IMR-90 (cell line): ENCODE results near the gene FGF7. TPM values are rescaled to one million over a fixed set of nuclear protein-coding genes. Genes with fewer than 3 reads are reported as not detected.
A peak's percentile ranks its signal among the peaks of the same experiment; 100 is the strongest.

Experiments used
- ATAC-seq: fragments of 200-7000 bp; cut with Tn5 transposase; 2 replicates; pipeline ENCODE4 v1.9.1; 2020; ENCODE audit warnings: low read depth, mild to moderate bottlenecking, moderate library complexity
- BruUV-seq: library from RNA; stranded (reverse); fragments of 400-500 nt; replicated peaks from 2 replicates; lab custom pipeline; 2021; lab: Mats Ljungman, UMichigan
- CTCF ChIA-PET: fragments of 300-600 bp; formaldehyde crosslinking; extraction: SDS; loops from one replicate; lab custom pipeline; 2021; ENCODE audit warnings: antibody characterized with exemption; lab: Yijun Ruan, JAX
- POLR2A ChIA-PET: fragments of 300-600 bp; sonication (Branson Sonifier 250); formaldehyde crosslinking; loops from one replicate; lab custom pipeline; 2022; ENCODE audit warnings: antibody characterized with exemption; ENCODE audit not compliant: unreplicated experiment; lab: Charles Lee
- DNase-seq: peaks from one replicate; pipeline ENCODE4 v3.0.0; 2013
- H2AFZ ChIP-seq: replicated peaks from 2 replicates; pipeline ENCODE3; 2013; ENCODE audit warnings: low read length, mild to moderate bottlenecking; ENCODE audit not compliant: poor library complexity
- H2AK5ac ChIP-seq: 2 replicates; pipeline ENCODE4 v1.6.1; 2013; ENCODE audit warnings: low read depth, low read length, inconsistent platforms
- H2AK9ac ChIP-seq: replicated peaks from 2 replicates; pipeline ENCODE3; 2013; ENCODE audit warnings: mild to moderate bottlenecking, low read depth, low read length, moderate library complexity; ENCODE audit not compliant: poor library complexity
- H2BK120ac ChIP-seq: 2 replicates; pipeline ENCODE4 v1.6.1; 2013; ENCODE audit warnings: low read depth, low read length, inconsistent platforms
- H2BK15ac ChIP-seq: 3 replicates; pipeline ENCODE4 v1.6.1; 2013; ENCODE audit warnings: low read depth, low read length, inconsistent platforms
- H2BK20ac ChIP-seq: 2 replicates; pipeline ENCODE4 v1.6.1; 2013; ENCODE audit warnings: low read depth, mild to moderate bottlenecking, inconsistent platforms, low read length, moderate library complexity
- H2BK5ac ChIP-seq: 2 replicates; pipeline ENCODE4 v1.6.1; 2013; ENCODE audit warnings: mild to moderate bottlenecking, low read depth, low read length, inconsistent platforms; ENCODE audit not compliant: poor library complexity, severe bottlenecking
- H3K14ac ChIP-seq: replicated peaks from 2 replicates; pipeline ENCODE4 v1.6.1; 2013; ENCODE audit warnings: low read depth, low read length, inconsistent platforms
- H3K18ac ChIP-seq: 2 replicates; pipeline ENCODE4 v1.6.1; 2013; ENCODE audit warnings: low read depth, low read length, control low read depth
- H3K23ac ChIP-seq: 2 replicates; pipeline ENCODE4 v1.6.1; 2013; ENCODE audit warnings: low read depth, low read length, inconsistent platforms
- H3K27ac ChIP-seq: 2 replicates; pipeline ENCODE4 v1.5.1; 2013; ENCODE audit warnings: mild to moderate bottlenecking, control low read depth, low read length; ENCODE audit not compliant: insufficient read depth
- H3K27me3 ChIP-seq: 2 replicates; pipeline ENCODE4 v1.6.1; 2013; ENCODE audit warnings: low read length; ENCODE audit not compliant: control insufficient read depth, insufficient read depth
- H3K36me3 ChIP-seq: 2 replicates; pipeline ENCODE4 v1.6.1; 2013; ENCODE audit warnings: low read length, mixed read lengths; ENCODE audit not compliant: control insufficient read depth, insufficient read depth
- H3K4ac ChIP-seq: 2 replicates; pipeline ENCODE4 v1.6.1; 2013; ENCODE audit warnings: low read depth, low read length, inconsistent platforms
- H3K4me1 ChIP-seq: 2 replicates; pipeline ENCODE4 v1.6.1; 2013; ENCODE audit warnings: low read length, mixed read lengths; ENCODE audit not compliant: control insufficient read depth, insufficient read depth
- H3K4me2 ChIP-seq: 2 replicates; pipeline ENCODE4 v1.6.1; 2013; ENCODE audit warnings: low read depth, mild to moderate bottlenecking, control low read depth, low read length, moderate library complexity
- H3K4me3 ChIP-seq: 2 replicates; pipeline ENCODE4 v1.5.1; 2013; ENCODE audit warnings: low read depth, mild to moderate bottlenecking, control low read depth, low read length, moderate library complexity; ENCODE audit not compliant: insufficient read depth
- H3K56ac ChIP-seq: 2 replicates; pipeline ENCODE4 v1.6.1; 2013; ENCODE audit warnings: low read length, inconsistent platforms; ENCODE audit not compliant: insufficient read depth; ENCODE audit errors: extremely low read depth
- H3K79me1 ChIP-seq, 2 experiments: 2 replicates each; pipeline ENCODE4 v1.6.1; 2013; ENCODE audit warnings: low read length in 2 of 2, inconsistent platforms in 1 of 2, low read depth in 1 of 2
- H3K9ac ChIP-seq: 2 replicates; pipeline ENCODE4 v1.6.1; 2013; ENCODE audit warnings: low read depth, low read length, control low read depth
- H3K9me1 ChIP-seq: 2 replicates; pipeline ENCODE4 v1.6.1; 2013; ENCODE audit warnings: low read length, inconsistent platforms; ENCODE audit not compliant: insufficient read depth
- H3K9me3 ChIP-seq: 2 replicates; pipeline ENCODE4 v1.6.1; 2013; ENCODE audit warnings: low read length; ENCODE audit not compliant: control insufficient read depth, insufficient read depth
- H4K20me1 ChIP-seq: 2 replicates; pipeline ENCODE4 v1.6.1; 2013; ENCODE audit warnings: low read length, inconsistent platforms; ENCODE audit not compliant: insufficient read depth
- H4K5ac ChIP-seq: 2 replicates; pipeline ENCODE4 v1.6.1; 2013; ENCODE audit warnings: mild to moderate bottlenecking, low read depth, low read length, control low read depth
- H4K8ac ChIP-seq, 2 experiments: 2 replicates each; pipeline ENCODE4 v1.6.1; 2013; ENCODE audit warnings: low read depth in 2 of 2, low read length in 2 of 2, control low read depth in 1 of 2, inconsistent platforms in 1 of 2
- H4K91ac ChIP-seq: 2 replicates; pipeline ENCODE4 v1.6.1; 2013; ENCODE audit warnings: low read depth, low read length, inconsistent platforms; ENCODE audit not compliant: insufficient read depth
- CTCF ChIP-seq: conservative IDR thresholded peaks from 2 replicates; pipeline ENCODE4 v1.5.1; 2012; ENCODE audit warnings: mild to moderate bottlenecking, low read depth, low read length, improper control_type of control experiment
- POLR2A ChIP-seq: IDR thresholded peaks from 2 replicates; pipeline ENCODE4 v1.6.1; 2012; ENCODE audit warnings: mild to moderate bottlenecking, low read depth, low read length
- SMC3 ChIP-seq: fragments of 150-350 bp; IDR thresholded peaks from 2 replicates; pipeline ENCODE4 v1.6.1; 2016; ENCODE audit warnings: low read depth, mild to moderate bottlenecking, antibody characterized with exemption, low read length, moderate library complexity
- WGBS, 2 experiments: methylation state at CpG; one replicate each; pipeline versions ENCODE4 v1.1.5 to v1.1.7; 2013; ENCODE audit warnings: missing lambda C conversion rate in 2 of 2; ENCODE audit not compliant: insufficient read length in 1 of 2; ENCODE audit errors: extremely low coverage in 2 of 2; 5-methylcytosine and 5-hydroxymethylcytosine counted together
- dilution Hi-C: fragments of 300-500 bp; cut with HindIII; formaldehyde crosslinking; loops from one replicate; pipeline ENCODE4 v1.14.3; 2018; ENCODE audit warnings: low sequenced_read_pairs; ENCODE audit not compliant: unreplicated experiment
- in situ Hi-C: fragments of 300-500 bp; cut with MboI; formaldehyde crosslinking; loops from 3 replicates; pipeline ENCODE4 v1.14.3; 2019; ENCODE audit warnings: low sequenced_read_pairs, inconsistent platforms, mixed read lengths
- intact Hi-C: fragments of 100-400 bp; cut with micrococcal nuclease; formaldehyde crosslinking; loops from 2 replicates; pipeline ENCODE4 v1.10.0; 2022
- polyA plus RNA-seq, 3 experiments: library from polyadenylated mRNA; depleted of rRNA; stranded (reverse); fragments of >200 nt; gene quantifications; 2 replicates each; pipeline ENCODE4 v1.2.3, GENCODE V29; 2012; ENCODE audit warnings: low replicate concordance in 1 of 3
- total RNA-seq: library from RNA; depleted of rRNA; stranded (reverse); fragments of >200 nt; gene quantifications from 2 replicates; pipeline ENCODE4 v1.2.3, GENCODE V29; 2012

The FGF7 gene
- total and polyA plus RNA-seq, 2 of the 4 experiments (the other 2 are of a cell fraction) = 27.3 to 34.8 TPM

- H4K8ac ChIP-seq = no peak overlapping the region
- no peaks in the 10 kb centered on the region for H3K79me1 ChIP-seq
- no peak overlapping the region for H4K5ac ChIP-seq
- no peak for TF ChIP-seq POLR2A
- TF ChIP-seq CTCF = 0 out of 2 replicates have a peak, but pooled peaks have one; percentile 19
- TF ChIP-seq SMC3 = peak; percentile 8; the same call in 1 of the 2 replicates
- ChIA-PET CTCF (interaction anchor here (0.8 kb wide), 1 partner anchor 11 kb away, joined by 4 read pairs; no protein-coding TSS in a partner anchor), POLR2A (no interaction called here)
- H3K4ac ChIP-seq = no peak overlapping the region
- H4K20me1 ChIP-seq = no peaks in the 10 kb centered on the region
- ATAC-seq (no peak; the same call in none of the 2 replicates), DNase-seq (peak; percentile 33)
- H3K4me2 ChIP-seq = no peak overlapping the region
- H2BK5ac ChIP-seq = no peak overlapping the region
- no peaks in the 10 kb centered on the region for H3K4me1 ChIP-seq
- no peak overlapping the region for H3K18ac ChIP-seq
- H3K9me1 ChIP-seq = no peaks in the 10 kb centered on the region
- H2BK15ac ChIP-seq = no peak overlapping the region
- no peak overlapping the region for H3K4me3 ChIP-seq
- H3K27ac ChIP-seq = no peak overlapping the region
- H3K14ac ChIP-seq = no peak overlapping the region
- dilution Hi-C loops = no loop called here
- no peak overlapping the region for H3K9ac ChIP-seq
- H2AFZ ChIP-seq = no peak overlapping the region
- no peak overlapping the region for H2AK9ac ChIP-seq
- no peaks in the 10 kb centered on the region for H3K27me3 ChIP-seq
- no CpG with 5 or more reads among the region's 3 CpGs for WGBS, 2 experiments
- no peak overlapping the region for H4K91ac ChIP-seq
- no peak overlapping the region for H2BK20ac ChIP-seq
- H3K56ac ChIP-seq = no peak overlapping the region
- H2BK120ac ChIP-seq = no peak overlapping the region
- intact Hi-C loops = loop anchor here (10.0 kb wide), 1 partner anchor 73 kb away; no protein-coding TSS in a partner anchor
- no peak overlapping the region for H3K23ac ChIP-seq
- BruUV-seq = no TSS peak
- in situ Hi-C loops = no loop called here
- peaks cover 18% of the 10 kb centered on the region for H3K9me3 ChIP-seq
- no peak overlapping the region for H2AK5ac ChIP-seq
- H3K36me3 ChIP-seq = no peaks in the 10 kb centered on the region
Measured at GRCh38 chr15:49521802-49522201, 98.8 kb downstream of the FGF7 start.
